Immature natural killer cell (primary cell): ENCODE results near the gene OR8G5. TPM values are rescaled to one million over a fixed set of nuclear protein-coding genes. Genes with fewer than 3 reads are reported as not detected.
"Not testable (repeated sequence)": the region's sequence is repeated elsewhere in the genome, so short reads cannot be mapped to it uniquely, and the experiment has no call there.

Source experiments
- DNase-seq, 3 donors: peaks; one replicate each; pipeline ENCODE4 v3.0.0; 2022; ENCODE audit warnings: mixed read lengths in 1 of 3
- H3K27ac Mint-ChIP-seq, 6 donors: one replicate each; pipeline ENCODE4 v1.8.0; 2020; ENCODE audit warnings: mixed read lengths in 6 of 6, mild to moderate bottlenecking in 5 of 6, inconsistent platforms in 4 of 6, moderate library complexity in 3 of 6
- H3K27me3 Mint-ChIP-seq, 3 donors: one replicate each; pipeline ENCODE4 v1.8.0; 2020 to 2021; ENCODE audit warnings: low read depth in 3 of 3, mild to moderate bottlenecking in 3 of 3, mixed read lengths in 3 of 3, moderate library complexity in 3 of 3, inconsistent platforms in 1 of 3
- H3K36me3 Mint-ChIP-seq, 3 donors: one replicate each; pipeline ENCODE4 v1.8.0; 2020; ENCODE audit warnings: mixed read lengths in 3 of 3, inconsistent platforms in 2 of 3, mild to moderate bottlenecking in 2 of 3
- H3K4me1 Mint-ChIP-seq, 2 donors: one replicate each; pipeline ENCODE4 v1.8.0; 2020; ENCODE audit warnings: inconsistent platforms in 2 of 2, mild to moderate bottlenecking in 2 of 2, mixed read lengths in 2 of 2, moderate library complexity in 1 of 2
- H3K4me3 Mint-ChIP-seq, 5 donors: one replicate each; pipeline ENCODE4 v1.8.0; 2020; ENCODE audit warnings: mild to moderate bottlenecking in 5 of 5, mixed read lengths in 5 of 5, inconsistent platforms in 3 of 5, moderate library complexity in 3 of 5
- H3K9me3 Mint-ChIP-seq, 6 donors: one replicate each; pipeline ENCODE4 v1.8.0; 2020; ENCODE audit warnings: mild to moderate bottlenecking in 6 of 6, mixed read lengths in 6 of 6, inconsistent platforms in 4 of 6, moderate library complexity in 3 of 6
- polyA plus RNA-seq, 3 donors: library from polyadenylated mRNA; unstranded; fragments of 300-500 nt; fragmentation: Illumina TruSeq; gene quantifications; one replicate each; pipeline ENCODE4 v1.2.3, GENCODE V29; 2021

OR8G5 gene
- polyA plus RNA-seq, result not detected

- Mint-ChIP-seq H3K36me3 (no peaks in the 10 kb centered on the region), H3K27me3 (peaks cover 0 to 2% (median 0%) of the 10 kb centered on the region in 3 donors), H3K4me3 (no peak within 1 kb of the TSS), H3K9me3 (no peaks in the 10 kb centered on the region), H3K4me1 (no peaks in the 10 kb centered on the region), H3K27ac (no peak within 1 kb of the TSS)
- no peak for DNase-seq
Measured at GRCh38 chr11:124256076-124256475, at the start of gene OR8G5. TSS of gene OR8G5 (plus strand) at chr11:124256376. CDS start at chr11:124264932, 8,556 bp downstream.

- H3K27ac Mint-ChIP-seq, result no peak overlapping the region
- DNase-seq, result no peak
- no peaks in the 10 kb centered on the region for H3K4me1 Mint-ChIP-seq
- H3K27me3 Mint-ChIP-seq, result peaks cover 0 to 4% (median 3%) of the 10 kb centered on the region in 3 donors
- H3K4me3 Mint-ChIP-seq, result no peak overlapping the region
- H3K9me3 Mint-ChIP-seq, result peaks cover 0 to 5% (median 0%) of the 10 kb centered on the region in 6 donors
- H3K36me3 Mint-ChIP-seq, result no peaks in the 10 kb centered on the region
Measured at GRCh38 chr11:124207102-124207792, 48.9 kb upstream of the OR8G5 start.

- no peak for DNase-seq
- H3K36me3 Mint-ChIP-seq, result no peaks in the 10 kb centered on the region
- H3K9me3 Mint-ChIP-seq, result peaks cover 0 to 5% (median 0%) of the 10 kb centered on the region in 6 donors
- no peaks in the 10 kb centered on the region for H3K4me1 Mint-ChIP-seq
- no peak overlapping the region for H3K27ac Mint-ChIP-seq
- H3K27me3 Mint-ChIP-seq, result peaks cover 0 to 2% (median 0%) of the 10 kb centered on the region in 3 donors
- H3K4me3 Mint-ChIP-seq, result no peak overlapping the region
Measured at GRCh38 chr11:124209824-124210357, 46.3 kb upstream of the OR8G5 start.

- Mint-ChIP-seq H3K4me3 (no peak overlapping the region), H3K36me3 (no peaks in the 10 kb centered on the region), H3K4me1 (no peaks in the 10 kb centered on the region), H3K9me3 (peaks cover 0 to 3% (median 0%) of the 10 kb centered on the region in 6 donors), H3K27me3 (peaks cover 0 to 2% (median 0%) of the 10 kb centered on the region in 3 donors), H3K27ac (no peak overlapping the region)
- no peak for DNase-seq
Measured at GRCh38 chr11:124210421-124210820, 45.8 kb upstream of the OR8G5 start.

GRCh38 chr11:124211321-124211720 is 44.9 kb upstream of the OR8G5 start:
- Mint-ChIP-seq H3K27me3 (peaks cover 0 to 2% (median 0%) of the 10 kb centered on the region in 3 donors), H3K4me1 (no peaks in the 10 kb centered on the region), H3K4me3 (no peak overlapping the region), H3K36me3 (no peaks in the 10 kb centered on the region), H3K9me3 (no peaks in the 10 kb centered on the region), H3K27ac (no peak overlapping the region)
- DNase-seq, result no peak

- no peak for DNase-seq
- Mint-ChIP-seq H3K27me3 (peaks cover 0 to 2% (median 0%) of the 10 kb centered on the region in 3 donors), H3K36me3 (no peaks in the 10 kb centered on the region), H3K27ac (no peak overlapping the region), H3K4me1 (no peaks in the 10 kb centered on the region), H3K4me3 (no peak overlapping the region), H3K9me3 (no peaks in the 10 kb centered on the region)
Measured at GRCh38 chr11:124214027-124214426, 42.1 kb upstream of the OR8G5 start.

GRCh38 chr11:124219126-124219525 is 37.0 kb upstream of the OR8G5 start:
- H3K4me1 Mint-ChIP-seq, result no peaks in the 10 kb centered on the region
- no peaks in the 10 kb centered on the region for H3K9me3 Mint-ChIP-seq
- no peak overlapping the region for H3K27ac Mint-ChIP-seq
- H3K36me3 Mint-ChIP-seq, result no peaks in the 10 kb centered on the region
- H3K4me3 Mint-ChIP-seq, result no peak overlapping the region
- H3K27me3 Mint-ChIP-seq, result no peaks in the 10 kb centered on the region
- DNase-seq, result no peak

GRCh38 chr11:124222407-124222806 is 33.8 kb upstream of the OR8G5 start:
- Mint-ChIP-seq H3K27ac (no peak overlapping the region), H3K27me3 (peaks cover 0 to 3% (median 0%) of the 10 kb centered on the region in 3 donors), H3K36me3 (no peaks in the 10 kb centered on the region), H3K4me1 (no peaks in the 10 kb centered on the region), H3K4me3 (no peak overlapping the region), H3K9me3 (peaks cover 0 to 2% (median 0%) of the 10 kb centered on the region in 6 donors)
- DNase-seq, result no peak

GRCh38 chr11:124224618-124225423 is 31.4 kb upstream of the OR8G5 start:
- not testable (repeated sequence) for H3K27me3 Mint-ChIP-seq, DNase-seq, H3K27ac Mint-ChIP-seq, H3K9me3 Mint-ChIP-seq, H3K36me3 Mint-ChIP-seq, H3K4me1 Mint-ChIP-seq, H3K4me3 Mint-ChIP-seq

GRCh38 chr11:124225471-124225870 is 30.7 kb upstream of the OR8G5 start:
- H3K9me3 Mint-ChIP-seq, result peaks cover 0 to 2% (median under 1%) of the 10 kb centered on the region in 6 donors
- no peak for DNase-seq
- H3K27ac Mint-ChIP-seq, result no peak overlapping the region
- H3K27me3 Mint-ChIP-seq, result peaks cover 1 to 5% (median 3%) of the 10 kb centered on the region in 3 donors
- H3K36me3 Mint-ChIP-seq, result no peaks in the 10 kb centered on the region
- no peaks in the 10 kb centered on the region for H3K4me1 Mint-ChIP-seq
- H3K4me3 Mint-ChIP-seq, result no peak overlapping the region

GRCh38 chr11:124233376-124233775 is 22.8 kb upstream of the OR8G5 start:
- peaks cover 0 to 3% (median 0%) of the 10 kb centered on the region in 6 donors for H3K9me3 Mint-ChIP-seq
- DNase-seq, result no peak
- peaks cover 0 to 5% (median 0%) of the 10 kb centered on the region in 3 donors for H3K27me3 Mint-ChIP-seq
- no peaks in the 10 kb centered on the region for H3K36me3 Mint-ChIP-seq
- no peak overlapping the region for H3K4me3 Mint-ChIP-seq
- H3K4me1 Mint-ChIP-seq, result no peaks in the 10 kb centered on the region
- no peak overlapping the region for H3K27ac Mint-ChIP-seq

- Mint-ChIP-seq H3K36me3 (no peaks in the 10 kb centered on the region), H3K27ac (no peak overlapping the region), H3K9me3 (peaks cover 0 to 3% (median 0%) of the 10 kb centered on the region in 6 donors), H3K4me3 (no peak overlapping the region), H3K27me3 (no peaks in the 10 kb centered on the region), H3K4me1 (no peaks in the 10 kb centered on the region)
- DNase-seq, result no peak
Measured at GRCh38 chr11:124238512-124238911, 17.7 kb upstream of the OR8G5 start.

- Mint-ChIP-seq H3K27me3 (peaks cover 0 to 3% (median 2%) of the 10 kb centered on the region in 3 donors), H3K4me1 (no peaks in the 10 kb centered on the region), H3K4me3 (no peak within 1 kb of the TSS), H3K36me3 (no peaks in the 10 kb centered on the region), H3K27ac (no peak within 1 kb of the TSS), H3K9me3 (peaks cover 0 to 3% (median 0%) of the 10 kb centered on the region in 6 donors)
- no peak for DNase-seq
Measured at GRCh38 chr11:124240621-124241397, 15.4 kb upstream of the OR8G5 start, which contains the start of gene OR8G1. TSS of gene OR8G1 (plus strand) at chr11:124241095. CDS start at chr11:124249676, 8,581 bp downstream.
